Prostate gland (tissue), 2 donors: Measurements from ENCODE around the gene AKNA. TPM values are rescaled to one million over a fixed set of nuclear protein-coding genes. Genes with fewer than 3 reads are reported as not detected.
"Not testable (repeated sequence)": the region's sequence is repeated elsewhere in the genome, so short reads cannot be mapped to it uniquely, and the experiment has no call there.

ENCODE experiments used
- DNase-seq: peaks from one replicate; pipeline ENCODE4 v3.0.0-alpha.2; 2019; ENCODE audit warnings: low spot score
- H3K27ac ChIP-seq, 2 donors: fragments of 200-600 bp; sonication (generic); 2 replicates each; pipeline ENCODE4 v1.5.1; 2017 to 2019
- H3K27me3 ChIP-seq: fragments of 200-600 bp; sonication (generic); replicated peaks from 2 replicates; pipeline ENCODE4 v1.5.1; 2019; ENCODE audit not compliant: insufficient read depth
- H3K36me3 ChIP-seq, 2 donors: fragments of 200-600 bp; sonication (generic); 1 replicate in 1 of 2; 2 replicates in 1 of 2; pipeline versions ENCODE4 v1.5.1 to v1.8.1; 2017 to 2019
- H3K4me1 ChIP-seq: fragments of 200-600 bp; sonication (generic); replicated peaks from 2 replicates; pipeline ENCODE4 v1.5.1; 2019
- H3K4me3 ChIP-seq, 2 donors: fragments of 200-600 bp; sonication (generic); 2 replicates each; pipeline ENCODE4 v1.5.1; 2017 to 2019
- H3K9me3 ChIP-seq: fragments of 200-600 bp; sonication (generic); 2 replicates; pipeline ENCODE4 v1.5.1; 2017
- POLR2A ChIP-seq: fragments of 450-650 bp; IDR thresholded peaks from one replicate; pipeline ENCODE4 v1.6.1; 2016; ENCODE audit warnings: antibody characterized with exemption, mild to moderate bottlenecking
- POLR2AphosphoS5 ChIP-seq: sonication (generic); formaldehyde crosslinking; IDR thresholded peaks from one replicate; pipeline ENCODE4 v1.6.1; 2017; ENCODE audit warnings: antibody characterized with exemption
- WGBS: methylation state at CpG from one replicate; pipeline ENCODE4 v1.1.5; 2018; 5-methylcytosine and 5-hydroxymethylcytosine counted together
- intact Hi-C: fragments of 100-400 bp; cut with DNase I; formaldehyde crosslinking; loops from one replicate; pipeline ENCODE4 v1.14.2; 2022
- total RNA-seq, 2 donors: library from RNA; depleted of rRNA; stranded (reverse); fragments of >200 nt; gene quantifications; one replicate each; pipeline ENCODE4 v1.1.0, GENCODE V29; 2016
- TF ChIP-seq, protein P1 (sequence below), 4 experiments: fragments of 200-600 bp in 2 of 4; fragments of 450-650 bp in 2 of 4; sonication (generic) in 2 of 4; IDR thresholded peaks; 1 replicate in 3 of 4; 2 replicates in 1 of 4; pipeline ENCODE4 v1.5.1; 2016 to 2019; ENCODE audit warnings: antibody characterized with exemption in 4 of 4, mild to moderate bottlenecking in 2 of 4, moderate library complexity in 2 of 4

Gene AKNA
- total RNA-seq, 2 donors from 2014 or later, result 20.5 to 30.1 TPM

DNA sequence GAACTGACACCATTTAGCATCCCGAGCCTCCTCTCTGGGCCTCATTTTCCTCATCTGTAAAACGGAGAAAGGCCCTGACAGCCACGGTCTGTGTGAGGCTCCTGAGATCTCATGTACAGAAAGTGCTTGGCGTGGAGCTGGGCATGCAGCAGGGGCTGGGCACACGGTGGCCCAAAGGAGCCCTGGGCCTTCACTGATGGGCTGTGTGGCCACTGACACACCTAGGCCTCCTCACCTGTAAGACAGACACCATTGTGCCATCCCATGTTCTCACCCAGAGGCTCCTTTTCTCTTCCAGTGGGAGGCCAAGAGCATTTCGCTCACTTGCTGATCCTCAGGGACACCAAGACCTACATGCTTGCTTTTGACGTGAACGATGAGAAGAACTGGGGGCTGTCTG is 63.3 kb downstream of the AKNA start:
- intact Hi-C loops, result no loop called here
- no peak for DNase-seq
- no peaks in the 10 kb centered on the region for H3K27me3 ChIP-seq
- no peaks in the 10 kb centered on the region for H3K9me3 ChIP-seq
- H3K4me3 ChIP-seq, result no peak overlapping the region
- TF ChIP-seq POLR2A (no peak), POLR2AphosphoS5 (no peak)
- TF ChIP-seq, protein P1, sequence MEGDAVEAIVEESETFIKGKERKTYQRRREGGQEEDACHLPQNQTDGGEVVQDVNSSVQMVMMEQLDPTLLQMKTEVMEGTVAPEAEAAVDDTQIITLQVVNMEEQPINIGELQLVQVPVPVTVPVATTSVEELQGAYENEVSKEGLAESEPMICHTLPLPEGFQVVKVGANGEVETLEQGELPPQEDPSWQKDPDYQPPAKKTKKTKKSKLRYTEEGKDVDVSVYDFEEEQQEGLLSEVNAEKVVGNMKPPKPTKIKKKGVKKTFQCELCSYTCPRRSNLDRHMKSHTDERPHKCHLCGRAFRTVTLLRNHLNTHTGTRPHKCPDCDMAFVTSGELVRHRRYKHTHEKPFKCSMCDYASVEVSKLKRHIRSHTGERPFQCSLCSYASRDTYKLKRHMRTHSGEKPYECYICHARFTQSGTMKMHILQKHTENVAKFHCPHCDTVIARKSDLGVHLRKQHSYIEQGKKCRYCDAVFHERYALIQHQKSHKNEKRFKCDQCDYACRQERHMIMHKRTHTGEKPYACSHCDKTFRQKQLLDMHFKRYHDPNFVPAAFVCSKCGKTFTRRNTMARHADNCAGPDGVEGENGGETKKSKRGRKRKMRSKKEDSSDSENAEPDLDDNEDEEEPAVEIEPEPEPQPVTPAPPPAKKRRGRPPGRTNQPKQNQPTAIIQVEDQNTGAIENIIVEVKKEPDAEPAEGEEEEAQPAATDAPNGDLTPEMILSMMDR (IDR thresholded peaks at IDR 0.05), result no peak
- no peaks in the 10 kb centered on the region for H3K36me3 ChIP-seq
- H3K4me1 ChIP-seq, result no peaks in the 10 kb centered on the region
- 92% methylated on average over 8 of the region's 8 CpGs for WGBS
- H3K27ac ChIP-seq, result no peak overlapping the region

DNA sequence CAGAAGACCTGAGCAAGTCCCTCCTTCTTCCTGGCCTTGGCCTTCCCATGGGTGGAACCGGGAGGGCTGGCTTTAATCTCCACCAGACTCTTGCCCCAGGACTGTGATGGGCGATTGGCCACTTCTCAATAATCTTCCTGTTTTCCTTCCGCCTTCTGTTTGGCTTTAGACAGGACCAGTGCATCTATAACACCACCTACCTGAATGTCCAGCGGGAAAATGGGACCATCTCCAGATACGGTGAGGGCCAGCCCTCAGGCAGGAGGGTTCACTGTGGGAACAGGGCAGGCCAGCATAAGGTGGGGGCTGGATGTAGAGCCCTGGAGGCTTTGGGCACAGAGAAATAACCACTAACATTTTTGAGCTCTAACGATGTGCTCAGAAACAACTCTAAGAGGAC is 63.9 kb downstream of the AKNA start:
- H3K36me3 ChIP-seq, DNase-seq, H3K9me3 ChIP-seq, H3K4me1 ChIP-seq, H3K27ac ChIP-seq, intact Hi-C loops, H3K4me3 ChIP-seq, H3K27me3 ChIP-seq: not testable (repeated sequence)
- WGBS, result 86% methylated on average over 6 of the region's 6 CpGs

DNA sequence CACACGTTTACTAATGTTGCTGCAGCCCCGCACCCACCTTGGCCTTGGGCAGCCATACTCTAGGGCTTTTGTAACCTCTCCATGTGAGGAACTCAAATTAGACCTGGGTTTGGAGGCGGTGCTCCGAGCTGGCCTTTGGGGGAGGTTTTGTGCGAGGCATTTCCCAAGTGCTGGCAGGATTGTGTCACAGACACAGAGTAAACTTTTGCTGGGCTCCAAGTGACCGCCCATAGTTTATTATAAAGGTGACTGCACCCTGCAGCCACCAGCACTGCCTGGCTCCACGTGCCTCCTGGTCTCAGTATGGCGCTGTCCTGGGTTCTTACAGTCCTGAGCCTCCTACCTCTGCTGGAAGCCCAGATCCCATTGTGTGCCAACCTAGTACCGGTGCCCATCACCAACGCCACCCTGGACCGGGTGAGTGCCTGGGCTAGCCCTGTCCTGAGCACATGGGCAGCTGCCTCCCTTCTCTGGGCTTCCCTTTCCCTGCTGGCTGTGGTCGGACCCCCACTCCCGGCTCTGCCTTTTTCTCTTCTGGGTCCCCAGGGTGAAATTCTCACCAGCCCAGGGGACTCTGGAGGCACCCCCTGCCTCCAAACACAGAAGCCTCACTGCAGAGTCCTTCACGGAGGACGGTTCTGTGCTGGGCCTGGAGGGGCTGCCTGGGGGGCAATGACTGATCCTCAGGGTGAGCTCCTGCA is 64.8 kb downstream of the AKNA start, which contains the start of gene ORM1:
TSS of gene ORM1 (plus strand) at position 268 of the 701 bp plus-strand sequence. CDS start at position 304, 36 bp downstream.
- H3K4me3 ChIP-seq, H3K4me1 ChIP-seq, H3K36me3 ChIP-seq, H3K9me3 ChIP-seq, H3K27ac ChIP-seq, H3K27me3 ChIP-seq, intact Hi-C loops, DNase-seq: not testable (repeated sequence)
- WGBS, result 78% methylated on average over 5 of the region's 15 CpGs

DNA sequence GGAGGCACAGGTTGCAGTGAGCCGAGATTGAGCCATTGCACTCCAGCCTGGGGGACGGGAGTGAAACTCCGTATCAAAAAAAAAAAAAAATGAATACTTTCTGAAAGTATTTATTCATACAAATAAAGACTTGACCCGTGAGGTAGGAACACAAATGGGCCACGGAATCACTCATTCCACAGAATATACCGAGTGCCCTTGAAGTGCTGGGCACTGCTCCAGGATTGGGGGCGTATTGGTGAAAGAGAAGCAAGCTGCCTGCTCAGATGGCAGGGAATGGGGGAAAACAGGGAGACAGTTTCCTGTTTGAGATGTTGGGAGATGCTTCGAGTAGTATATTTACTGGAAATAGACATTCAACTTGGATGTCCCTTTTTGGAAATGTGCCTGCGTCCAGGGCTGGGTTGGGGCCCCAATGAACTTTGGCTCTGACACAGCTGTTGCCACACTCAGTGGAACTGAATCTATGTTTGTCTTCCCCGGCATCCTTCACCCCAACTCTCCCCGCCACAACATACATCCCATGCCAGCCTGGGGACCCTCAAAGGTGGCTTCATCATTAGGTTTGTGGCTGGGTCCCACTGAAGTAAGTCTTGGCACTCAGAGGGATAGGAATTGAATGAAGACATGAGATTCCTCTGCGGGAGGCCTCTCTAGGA is 65.5 kb downstream of the AKNA start:
- intact Hi-C loops, H3K4me1 ChIP-seq, DNase-seq, H3K36me3 ChIP-seq, H3K4me3 ChIP-seq, H3K27ac ChIP-seq, H3K27me3 ChIP-seq, H3K9me3 ChIP-seq: not testable (repeated sequence)
- WGBS, result 84% methylated on average over 11 of the region's 12 CpGs

DNA sequence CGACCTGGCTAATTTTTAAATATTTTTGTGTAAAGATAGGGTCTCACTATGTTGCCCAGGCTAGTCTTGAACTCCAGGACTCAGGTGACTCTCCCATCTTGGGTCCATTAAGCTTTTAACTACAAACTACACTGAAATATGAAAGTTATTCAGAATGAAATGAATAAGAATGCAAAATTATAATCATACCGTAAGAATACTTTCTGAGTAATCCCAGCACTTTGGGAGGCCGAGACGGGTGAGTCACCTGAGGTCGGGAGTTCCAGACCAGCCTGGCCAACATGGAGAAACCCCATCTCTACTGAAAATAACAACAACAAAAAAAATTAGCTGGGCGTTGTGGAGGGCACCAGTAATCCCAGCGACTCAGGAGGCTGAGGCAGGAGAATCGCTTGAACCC is 66.0 kb downstream of the AKNA start:
- no peak overlapping the region for H3K4me3 ChIP-seq
- no peaks in the 10 kb centered on the region for H3K36me3 ChIP-seq
- DNase-seq, result no peak
- H3K27me3 ChIP-seq, result no peaks in the 10 kb centered on the region
- no peaks in the 10 kb centered on the region for H3K4me1 ChIP-seq
- TF ChIP-seq POLR2A (no peak), POLR2AphosphoS5 (no peak)
- TF ChIP-seq, protein P1 (IDR thresholded peaks at IDR 0.05), result no peak
- 89% methylated on average over 8 of the region's 8 CpGs for WGBS
- intact Hi-C loops, result no loop called here
- no peaks in the 10 kb centered on the region for H3K9me3 ChIP-seq
- no peak overlapping the region for H3K27ac ChIP-seq

DNA sequence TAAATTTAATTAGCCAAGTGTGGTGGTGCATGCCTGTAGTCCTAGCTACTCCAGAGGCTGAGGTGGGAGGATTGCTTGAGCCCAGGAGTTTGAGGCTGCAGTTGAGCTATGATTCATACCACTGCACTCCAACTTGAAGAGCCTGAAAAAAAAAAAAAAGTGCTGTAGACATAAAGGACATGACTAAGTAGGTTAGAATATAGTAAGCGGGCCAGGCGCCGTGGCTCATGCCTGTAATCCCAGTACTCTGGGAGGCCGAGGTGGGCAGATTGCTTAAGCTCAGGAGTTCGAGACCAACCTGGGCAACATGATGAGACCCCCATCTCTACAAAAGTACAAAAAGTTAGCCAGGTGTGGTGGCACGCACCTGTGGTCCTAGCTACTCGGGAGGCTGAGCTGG is 67.1 kb downstream of the AKNA start:
- H3K27me3 ChIP-seq, H3K4me1 ChIP-seq, DNase-seq, H3K4me3 ChIP-seq, H3K36me3 ChIP-seq, H3K27ac ChIP-seq, H3K9me3 ChIP-seq, intact Hi-C loops: not testable (repeated sequence)
- WGBS, result 94% methylated on average over 7 of the region's 7 CpGs

DNA sequence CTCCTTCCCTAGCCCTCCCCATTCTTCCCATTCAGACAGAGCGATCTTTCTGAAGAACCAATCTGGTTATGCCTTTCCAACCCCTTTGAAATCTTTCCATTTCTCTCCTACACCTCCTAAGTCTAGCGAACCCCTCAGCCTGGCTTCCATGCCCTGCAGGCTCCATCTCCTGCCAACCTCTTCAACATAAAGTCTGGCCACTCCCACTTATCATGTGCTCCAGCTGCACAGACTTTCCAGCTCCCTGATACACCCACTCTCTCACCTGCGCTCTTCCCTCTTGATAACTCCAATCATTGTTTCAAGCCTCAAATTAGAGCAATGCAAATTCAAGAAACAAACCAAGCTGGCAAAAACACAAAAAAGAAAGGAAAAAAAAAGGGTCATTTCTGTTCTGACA is 68.6 kb downstream of the AKNA start:
- no peak for TF ChIP-seq POLR2AphosphoS5
- TF ChIP-seq, protein P1 (IDR thresholded peaks at IDR 0.05), result no peak
- no peak for TF ChIP-seq POLR2A
- Histone ChIP-seq H3K36me3 (no peaks in the 10 kb centered on the region), H3K27ac (no peak overlapping the region), H3K9me3 (no peaks in the 10 kb centered on the region), H3K4me1 (no peaks in the 10 kb centered on the region), H3K27me3 (no peaks in the 10 kb centered on the region), H3K4me3 (no peak overlapping the region)
- no peak for DNase-seq
- WGBS, result 44% methylated on average over 3 of the region's 3 CpGs
- intact Hi-C loops, result no loop called here
